HFF-Myc (cell line): ENCODE measurements around the gene ASCC3.

Experiments
- DNase-seq: peaks from one replicate; pipeline ENCODE4 v3.0.0-alpha.2; 2011; ENCODE audit warnings: low read depth; ENCODE audit errors: extremely low read depth
- H3K4me3 ChIP-seq: replicated peaks from 2 replicates; pipeline ENCODE4 v1.5.1; 2011; ENCODE audit warnings: low read depth, mild to moderate bottlenecking, control low read depth, low read length
- CTCF ChIP-seq: IDR thresholded peaks from 2 replicates; pipeline ENCODE4 v1.5.1; 2012; ENCODE audit warnings: mild to moderate bottlenecking, low read depth, low read length, control low read depth; ENCODE audit errors: missing control alignments

The ASCC3 gene

GRCh38 chr6:100678027-100678426, 203.1 kb downstream of the ASCC3 start:
- no peak for TF ChIP-seq CTCF
- no peak overlapping the region for H3K4me3 ChIP-seq
- DNase-seq = no peak

- H3K4me3 ChIP-seq = no peak overlapping the region
- TF ChIP-seq CTCF = no peak
These were observed 203.9 kb downstream of the ASCC3 start for GRCh38 chr6:100677240-100677639.

GRCh38 chr6:100673641-100674040, 207.5 kb downstream of the ASCC3 start:
- DNase-seq = no peak
- TF ChIP-seq CTCF = no peak
- H3K4me3 ChIP-seq = no peak overlapping the region

More at GRCh38 chr6:100677240-100677639, 203.9 kb downstream of the ASCC3 start:
- no peak for DNase-seq

GRCh38 chr6:100671740-100672139, 209.4 kb downstream of the ASCC3 start:
- no peak for TF ChIP-seq CTCF
- DNase-seq = no peak
- H3K4me3 ChIP-seq = no peak overlapping the region

- no peak overlapping the region for H3K4me3 ChIP-seq
- DNase-seq = no peak
- TF ChIP-seq CTCF = no peak
These were observed 211.1 kb downstream of the ASCC3 start for GRCh38 chr6:100670056-100670455.

- TF ChIP-seq CTCF = no peak
- DNase-seq = no peak
- no peak overlapping the region for H3K4me3 ChIP-seq
These were observed 216.1 kb downstream of the ASCC3 start for GRCh38 chr6:100665041-100665380.

GRCh38 chr6:100664274-100665040, 216.7 kb downstream of the ASCC3 start:
- no peak for DNase-seq
- H3K4me3 ChIP-seq = no peak overlapping the region
- TF ChIP-seq CTCF = peak; percentile 43
